ENCODE results near the gene USP26.
"Not testable (repeated sequence)": the region's sequence is repeated elsewhere in the genome, so short reads cannot be mapped to it uniquely, and the experiment has no call there.

The USP26 gene, protein sequence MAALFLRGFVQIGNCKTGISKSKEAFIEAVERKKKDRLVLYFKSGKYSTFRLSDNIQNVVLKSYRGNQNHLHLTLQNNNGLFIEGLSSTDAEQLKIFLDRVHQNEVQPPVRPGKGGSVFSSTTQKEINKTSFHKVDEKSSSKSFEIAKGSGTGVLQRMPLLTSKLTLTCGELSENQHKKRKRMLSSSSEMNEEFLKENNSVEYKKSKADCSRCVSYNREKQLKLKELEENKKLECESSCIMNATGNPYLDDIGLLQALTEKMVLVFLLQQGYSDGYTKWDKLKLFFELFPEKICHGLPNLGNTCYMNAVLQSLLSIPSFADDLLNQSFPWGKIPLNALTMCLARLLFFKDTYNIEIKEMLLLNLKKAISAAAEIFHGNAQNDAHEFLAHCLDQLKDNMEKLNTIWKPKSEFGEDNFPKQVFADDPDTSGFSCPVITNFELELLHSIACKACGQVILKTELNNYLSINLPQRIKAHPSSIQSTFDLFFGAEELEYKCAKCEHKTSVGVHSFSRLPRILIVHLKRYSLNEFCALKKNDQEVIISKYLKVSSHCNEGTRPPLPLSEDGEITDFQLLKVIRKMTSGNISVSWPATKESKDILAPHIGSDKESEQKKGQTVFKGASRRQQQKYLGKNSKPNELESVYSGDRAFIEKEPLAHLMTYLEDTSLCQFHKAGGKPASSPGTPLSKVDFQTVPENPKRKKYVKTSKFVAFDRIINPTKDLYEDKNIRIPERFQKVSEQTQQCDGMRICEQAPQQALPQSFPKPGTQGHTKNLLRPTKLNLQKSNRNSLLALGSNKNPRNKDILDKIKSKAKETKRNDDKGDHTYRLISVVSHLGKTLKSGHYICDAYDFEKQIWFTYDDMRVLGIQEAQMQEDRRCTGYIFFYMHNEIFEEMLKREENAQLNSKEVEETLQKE

DNA sequence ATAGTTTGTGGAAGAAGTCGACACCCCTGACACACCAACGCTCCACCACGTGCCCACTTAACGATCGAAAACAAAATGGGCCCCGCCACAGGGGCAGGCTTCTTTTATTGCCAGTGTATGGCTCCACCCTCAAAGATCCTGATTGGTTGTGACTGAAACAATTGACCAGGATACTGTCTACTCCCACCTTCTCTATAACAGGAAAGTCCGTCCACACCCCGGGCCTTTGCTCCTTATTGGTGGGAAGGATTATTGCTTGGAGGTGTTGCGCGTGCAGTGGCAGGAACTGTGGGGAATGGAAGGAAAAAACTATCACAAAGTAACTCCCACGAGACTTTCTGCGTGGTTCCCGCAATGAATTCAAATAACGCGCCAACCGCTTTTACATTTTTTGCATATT lies at the start of gene USP26:
Gene USP26, minus strand, starts transcription at position 79 of the 400 bp plus-strand sequence. CDS start 68,889 bp downstream, outside the sequence.
- DNase-seq = no peak

DNA sequence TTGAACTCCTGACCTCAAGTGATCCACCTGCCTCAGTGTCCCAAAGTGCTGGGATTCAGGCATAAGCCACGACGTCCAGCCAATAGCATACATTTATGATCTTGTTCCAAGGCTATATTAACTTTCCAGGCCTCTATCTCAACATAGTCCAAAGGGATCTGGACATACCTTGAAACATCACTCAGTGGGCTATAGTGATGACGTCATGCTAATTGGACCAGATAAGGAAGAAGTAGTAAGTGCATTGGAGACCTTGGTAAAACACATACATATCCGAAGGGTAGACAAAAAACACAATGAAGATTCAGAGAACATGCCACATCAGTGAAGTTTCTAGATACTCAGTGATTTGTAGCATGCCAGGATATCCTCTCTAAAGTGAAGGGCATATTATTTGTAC lies 37.4 kb upstream of the USP26 start:
- no peak for DNase-seq

DNA sequence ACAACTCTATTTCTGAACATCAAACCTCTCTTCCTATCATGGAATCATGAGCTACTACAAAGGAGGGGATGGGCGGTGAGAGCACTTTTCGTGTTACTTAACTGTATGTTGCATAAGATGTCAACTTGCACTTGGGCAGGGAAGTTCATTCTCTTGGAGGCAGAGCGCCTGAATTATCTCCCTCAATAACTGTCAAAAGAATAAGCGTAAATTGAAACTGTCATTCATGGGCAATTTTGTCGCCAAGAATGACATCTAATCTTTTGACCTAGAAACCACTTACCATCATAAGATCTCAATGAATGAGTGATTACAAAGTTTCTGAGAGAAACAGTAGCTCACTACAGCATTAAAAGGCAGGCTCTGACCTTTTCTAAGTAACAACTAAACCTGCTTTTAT lies 23.5 kb upstream of the USP26 start:
- DNase-seq = no peak

DNA sequence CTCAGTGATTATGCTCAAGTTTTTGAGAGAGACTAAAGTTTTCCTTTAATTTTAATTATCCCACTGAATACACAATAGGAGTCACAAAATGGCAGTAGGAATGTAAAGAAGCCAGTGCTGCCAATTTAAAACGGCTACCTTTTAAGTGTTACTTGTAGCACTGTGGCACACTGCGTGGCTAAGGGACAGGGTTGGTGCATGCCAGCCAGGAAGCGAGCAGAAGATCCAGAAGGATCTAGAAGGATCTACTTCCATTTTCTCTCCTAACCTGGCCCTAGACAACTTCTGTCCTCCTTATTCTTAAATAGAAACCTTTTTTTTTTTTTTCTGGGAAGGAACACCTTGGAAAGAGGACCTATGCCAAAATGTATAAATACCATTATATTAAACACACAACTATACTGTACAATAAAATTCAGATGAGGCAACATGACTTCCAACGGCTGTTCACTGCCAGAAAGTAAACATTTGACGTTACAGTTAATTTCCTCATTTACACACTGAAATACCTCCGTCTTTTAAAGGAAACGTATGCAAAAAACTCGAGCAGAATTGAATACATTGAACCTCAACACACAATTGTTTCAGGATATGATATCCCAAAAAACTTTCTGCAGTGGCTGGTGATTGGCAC lies 2.7 kb downstream of the USP26 start:
- DNase-seq = no peak

DNA sequence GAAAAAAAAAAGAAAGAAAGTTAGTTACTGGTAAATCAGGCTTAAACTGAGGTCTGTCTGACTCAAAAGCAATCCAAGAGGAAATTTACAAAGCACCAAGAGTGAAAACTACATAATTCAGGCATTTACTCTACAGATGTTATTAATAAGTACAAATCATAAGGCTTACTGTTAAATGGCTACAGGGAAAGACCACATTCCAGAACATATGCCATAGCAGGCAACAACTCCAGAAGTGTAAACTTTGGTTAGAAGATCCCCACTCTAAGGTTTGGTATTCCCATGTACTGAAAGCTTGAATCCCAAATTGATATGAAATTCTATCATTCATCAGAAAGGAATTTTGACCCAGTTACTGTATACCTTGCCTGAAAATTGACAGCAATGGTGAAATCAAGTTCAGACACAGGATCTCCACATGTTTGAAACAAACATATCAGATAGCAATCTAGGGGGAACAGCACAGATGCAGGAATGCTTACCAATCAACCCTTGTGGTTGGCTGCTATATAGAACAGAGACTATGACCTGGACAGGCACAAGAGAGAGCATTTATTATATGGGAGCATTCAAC lies 6.6 kb downstream of the USP26 start:
- DNase-seq = no peak

DNA sequence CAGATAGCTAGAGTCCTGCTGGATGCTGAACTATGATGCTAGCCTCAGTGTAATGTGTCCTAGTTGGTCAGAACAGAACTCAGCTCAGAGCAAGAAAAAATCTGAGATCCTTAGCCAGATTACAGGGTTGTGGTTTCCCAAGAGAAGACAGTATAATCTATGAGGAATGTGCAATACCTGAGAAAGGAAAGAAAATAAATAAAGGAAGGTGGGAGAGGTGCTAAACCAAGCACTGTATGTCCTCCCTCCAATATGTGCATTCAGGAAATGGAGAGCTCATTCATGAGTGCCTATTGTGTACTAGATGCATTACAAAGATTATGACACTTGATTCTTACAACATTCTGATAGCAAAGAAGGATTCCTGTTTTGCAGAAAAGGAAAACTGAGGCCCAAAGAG lies 7.5 kb downstream of the USP26 start:
- no peak for DNase-seq

DNA sequence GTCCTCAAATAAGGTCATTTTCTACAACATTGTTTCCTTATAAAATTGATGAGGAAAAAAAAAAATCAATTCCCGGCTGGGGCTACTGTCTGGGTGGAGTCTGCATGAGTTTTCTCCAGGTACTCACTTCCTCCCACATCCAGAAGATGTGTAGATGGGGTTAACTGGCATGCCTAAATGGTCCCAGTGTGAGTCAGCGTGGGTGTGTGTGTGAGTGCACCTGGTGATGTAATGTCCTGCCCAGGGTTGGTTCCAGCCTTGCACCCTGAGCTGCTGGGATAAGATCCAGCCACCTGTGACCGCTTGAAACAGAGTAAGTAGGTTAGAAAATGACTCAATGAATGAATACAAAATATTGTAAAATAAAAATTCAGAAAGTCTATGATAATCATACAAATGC lies 11.1 kb downstream of the USP26 start:
- DNase-seq = no peak

DNA sequence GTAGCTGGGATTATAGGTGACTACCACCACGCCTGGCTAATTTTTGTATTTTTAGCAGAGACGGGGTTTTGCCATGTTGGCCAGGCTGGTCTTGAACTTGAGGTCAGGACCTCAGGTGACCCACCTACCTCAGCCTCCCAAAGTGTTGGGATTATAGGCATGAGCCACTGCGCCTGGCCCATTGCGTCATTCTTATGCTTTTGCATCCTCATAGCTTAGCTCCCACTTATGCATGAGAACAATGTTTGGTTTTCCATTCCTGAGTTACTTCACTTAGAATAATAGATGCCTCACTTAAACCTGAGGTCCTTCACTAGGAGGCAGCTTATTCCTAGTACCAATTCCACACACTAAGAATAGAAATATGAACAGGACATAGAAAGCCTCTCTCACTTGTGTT lies 11.9 kb downstream of the USP26 start:
- DNase-seq = not testable (repeated sequence)

DNA sequence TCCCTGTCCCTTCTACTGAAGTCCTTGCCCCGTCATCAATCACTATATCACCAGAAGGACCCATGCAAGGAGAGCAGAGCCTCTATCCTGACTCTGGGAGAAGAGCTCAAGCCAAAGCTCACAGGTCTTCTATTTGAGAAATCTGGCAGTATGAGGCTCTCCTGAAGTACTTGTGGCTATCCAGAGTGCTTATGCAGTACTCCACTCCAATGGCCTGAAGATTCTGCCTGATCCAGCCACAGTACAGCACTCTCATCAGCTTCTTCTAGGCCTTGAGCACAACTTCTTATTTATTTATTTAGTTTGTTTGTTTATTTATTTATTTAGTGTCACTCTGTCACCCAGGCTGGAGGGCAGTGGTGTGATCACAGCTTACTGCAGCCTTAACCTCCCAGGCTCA lies 13.0 kb downstream of the USP26 start:
- no peak for DNase-seq

DNA sequence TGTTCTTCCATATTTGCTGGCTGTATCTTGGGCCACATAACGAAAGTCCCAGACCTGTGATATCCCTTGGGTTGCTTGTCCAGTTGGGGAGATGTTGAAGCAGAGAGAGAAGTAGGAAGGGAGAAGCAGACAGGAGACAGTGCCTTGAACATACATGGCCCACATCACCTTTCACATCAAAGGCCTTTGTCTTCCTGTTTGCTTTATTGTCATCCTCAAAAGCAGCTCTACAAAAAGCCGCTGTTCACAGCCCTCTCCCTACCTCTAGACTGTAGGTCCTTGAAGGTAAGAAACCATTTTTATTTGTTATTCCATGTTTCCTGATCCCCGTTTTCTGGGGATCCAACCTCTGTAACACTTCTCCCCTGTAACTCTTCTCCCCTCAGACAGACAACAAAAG lies 14.9 kb downstream of the USP26 start:
- DNase-seq = no peak

DNA sequence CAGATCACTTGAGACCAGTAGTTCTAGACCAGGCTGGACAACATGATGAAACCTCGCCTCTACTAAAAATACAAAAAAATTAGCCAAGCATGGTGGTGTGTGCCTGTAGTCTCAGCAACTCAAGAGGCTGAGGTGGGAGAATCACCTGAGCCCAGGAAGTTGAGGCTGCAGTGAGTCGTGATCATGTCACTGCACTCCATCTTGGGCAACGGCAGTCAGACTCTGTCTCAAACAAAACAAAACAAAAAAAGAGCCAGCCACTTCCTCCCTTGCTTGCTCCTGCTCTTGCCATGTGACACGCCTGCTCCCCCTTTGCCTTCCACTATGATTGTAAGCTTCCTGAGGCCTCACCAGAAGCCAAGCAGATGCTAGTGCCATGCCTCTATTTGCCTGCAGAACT lies 19.1 kb downstream of the USP26 start:
- not testable (repeated sequence) for DNase-seq

DNA sequence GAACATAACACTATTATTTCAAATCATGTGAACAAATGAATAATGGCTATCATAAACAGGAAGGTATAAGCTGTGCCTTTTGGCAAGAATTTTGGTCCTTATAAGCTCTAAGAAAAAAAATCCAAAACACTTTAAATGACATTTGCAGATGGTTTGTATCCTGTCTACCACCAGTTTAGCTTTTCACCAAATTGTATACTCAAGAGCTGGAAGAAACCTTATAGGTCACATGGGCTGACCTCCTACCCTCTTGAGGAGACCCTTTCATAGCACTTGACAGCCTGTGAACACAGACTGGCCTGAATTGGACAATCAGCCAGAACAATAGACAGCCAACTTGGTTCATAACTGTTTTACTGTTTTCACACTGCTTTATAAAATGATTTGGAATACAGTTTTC lies 24.3 kb downstream of the USP26 start:
- DNase-seq = no peak

DNA sequence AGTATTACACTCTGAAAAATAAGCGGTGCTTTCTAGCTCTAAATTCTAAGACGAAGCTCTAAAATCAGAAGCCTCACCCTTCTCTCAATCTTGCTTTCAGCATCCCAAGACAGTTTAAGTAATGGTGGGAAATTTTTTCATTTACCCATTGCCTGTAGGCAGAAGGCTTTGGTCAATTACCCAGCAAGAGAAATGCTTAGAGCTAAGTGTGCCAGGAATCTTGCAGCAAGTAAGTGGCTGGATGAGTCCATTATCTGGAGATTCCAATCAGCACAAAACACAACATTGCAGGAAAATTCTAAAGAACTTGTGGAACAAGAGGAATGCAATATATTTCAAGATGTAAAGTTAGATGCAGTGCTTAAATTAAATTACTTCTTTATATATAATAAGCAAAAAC lies 28.4 kb downstream of the USP26 start:
- no peak for DNase-seq

DNA sequence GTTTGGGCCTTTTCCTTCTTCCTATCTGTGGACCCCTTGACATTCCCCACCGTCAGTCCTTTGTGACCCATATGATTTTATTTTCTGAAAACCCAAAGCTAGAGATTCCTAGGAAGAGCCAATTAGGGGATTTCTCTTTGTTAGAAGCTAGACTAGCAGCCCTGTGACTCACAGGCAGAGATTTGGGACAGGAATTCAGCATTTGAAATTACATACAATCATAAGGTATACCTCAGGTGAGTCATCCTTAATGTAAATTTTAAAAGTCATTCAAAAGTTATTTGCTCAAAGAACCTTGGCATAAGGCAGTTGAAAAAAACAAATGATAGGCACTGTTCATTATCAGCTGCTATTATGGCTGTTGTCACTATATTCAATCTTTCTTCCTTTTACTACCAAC lies 40.6 kb downstream of the USP26 start:
- no peak for DNase-seq

DNA sequence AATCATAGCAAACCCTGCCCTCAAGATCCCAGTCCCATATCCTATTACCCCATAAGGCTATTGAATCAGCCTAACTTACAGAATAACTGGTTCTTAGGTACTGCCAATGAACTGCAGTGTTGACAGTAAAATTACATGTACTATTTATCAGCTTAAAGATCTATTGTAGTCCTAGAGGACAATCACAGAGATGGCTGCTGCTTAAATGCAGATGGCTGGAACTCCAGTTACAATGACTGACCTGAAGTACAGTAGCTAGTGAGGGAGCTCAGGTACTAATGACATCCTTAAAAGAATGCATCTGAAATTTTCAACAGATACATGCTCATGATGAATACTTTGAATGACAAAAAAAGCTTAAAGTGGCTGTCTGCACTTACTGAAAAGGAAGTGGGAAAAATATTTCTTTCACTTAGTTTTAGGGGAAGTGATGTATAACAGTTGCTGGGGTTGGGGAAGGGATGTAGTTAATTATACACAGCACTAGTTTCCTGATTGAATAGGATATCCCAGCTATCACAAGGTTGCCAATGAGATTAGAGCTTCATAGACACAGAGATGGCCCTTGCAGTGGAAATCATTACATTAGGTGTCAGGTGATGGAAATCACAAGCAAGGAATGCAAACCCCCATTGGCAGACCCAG lies 42.0 kb downstream of the USP26 start:
- no peak for DNase-seq

DNA sequence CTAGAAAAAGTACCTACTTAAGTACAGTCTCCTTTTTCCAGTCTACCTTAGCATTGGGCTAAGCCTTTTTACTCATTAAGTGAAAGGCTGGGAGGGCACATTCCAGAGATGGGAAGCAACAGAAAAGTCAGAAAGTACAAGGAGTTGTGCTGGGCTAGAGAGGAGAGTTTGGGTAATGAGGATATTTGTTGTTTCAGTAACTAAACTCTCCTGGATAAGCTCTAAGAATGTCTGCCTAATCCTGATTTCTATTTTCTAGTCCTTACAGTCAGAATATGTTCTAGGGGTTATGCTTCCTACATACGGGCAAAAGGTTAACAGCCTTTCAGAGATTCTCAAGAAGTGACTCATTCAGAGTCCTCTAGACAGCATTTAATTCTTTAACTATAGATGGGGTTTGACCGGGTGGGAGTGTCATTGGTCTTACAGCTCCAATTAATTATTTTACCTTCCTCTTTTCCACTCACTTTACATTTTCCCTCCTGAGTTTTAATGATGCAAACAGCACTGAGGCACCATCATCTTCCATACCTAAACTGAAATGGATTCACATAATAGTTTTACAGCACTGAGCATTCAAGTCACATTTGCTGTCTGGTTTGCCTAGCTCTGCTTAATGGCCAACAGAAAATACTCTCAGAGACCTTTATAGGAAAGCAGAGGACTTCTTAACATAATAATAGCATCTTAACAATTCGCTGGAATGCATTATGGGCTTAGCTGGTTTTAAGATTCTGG lies 42.9 kb downstream of the USP26 start:
- DNase-seq = no peak

DNA sequence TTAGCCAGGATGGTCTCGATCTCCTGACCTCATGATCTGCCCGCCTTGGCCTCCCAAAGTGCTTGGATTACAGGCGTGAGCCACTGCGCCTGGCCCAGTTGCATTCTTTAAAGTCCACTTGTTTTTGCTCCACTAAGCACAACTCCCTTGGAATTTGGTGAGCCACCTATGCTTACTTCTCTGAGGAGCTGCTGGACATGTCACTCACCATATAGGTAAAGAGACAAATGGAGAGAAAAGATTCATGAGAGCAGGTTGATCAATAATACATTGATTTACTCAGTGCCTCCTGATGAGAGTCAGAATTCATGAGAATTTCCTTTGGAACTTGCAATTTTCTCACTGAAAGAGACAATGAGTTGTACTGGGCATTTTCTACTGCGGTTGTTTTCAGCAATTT lies 48.2 kb downstream of the USP26 start:
- no peak for DNase-seq

DNA sequence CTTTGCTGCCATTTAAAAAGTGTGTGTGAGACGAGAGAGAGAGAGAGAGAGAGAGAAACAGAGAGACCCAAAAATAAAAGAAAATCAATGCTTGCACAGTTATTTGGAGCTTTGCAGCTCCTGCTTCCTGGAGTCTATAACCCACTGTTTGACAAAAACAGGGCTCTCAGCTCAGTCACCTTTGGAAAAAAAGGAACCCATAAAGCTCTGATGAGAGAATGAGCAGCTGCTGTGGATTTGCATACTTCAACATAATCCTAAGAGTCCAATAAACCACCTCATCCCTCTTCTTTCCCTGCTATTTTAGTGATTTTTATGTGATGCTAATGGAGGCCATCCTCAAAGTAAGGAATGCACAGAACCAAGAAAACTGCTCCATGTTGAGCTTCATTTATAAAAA lies 50.3 kb downstream of the USP26 start:
- no peak for DNase-seq

DNA sequence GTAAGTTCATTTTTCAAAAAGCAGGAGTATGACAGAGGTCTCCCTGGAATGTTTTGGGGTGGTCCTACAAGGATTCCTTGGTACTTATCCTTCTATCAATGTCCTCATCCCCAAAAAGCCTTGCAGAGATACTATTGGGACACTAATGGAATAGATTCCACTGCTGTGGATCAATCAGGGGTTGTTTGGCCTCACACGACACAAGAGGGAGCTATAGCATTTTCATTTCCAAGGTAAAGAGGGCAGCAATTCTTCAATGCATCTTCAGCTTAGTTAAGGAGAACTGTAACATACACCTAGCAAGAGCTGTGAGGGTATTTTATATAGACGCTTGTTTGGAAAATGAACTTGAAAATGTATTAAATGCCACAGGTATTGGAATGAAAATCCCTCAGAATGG lies 50.9 kb downstream of the USP26 start:
- no peak for DNase-seq

DNA sequence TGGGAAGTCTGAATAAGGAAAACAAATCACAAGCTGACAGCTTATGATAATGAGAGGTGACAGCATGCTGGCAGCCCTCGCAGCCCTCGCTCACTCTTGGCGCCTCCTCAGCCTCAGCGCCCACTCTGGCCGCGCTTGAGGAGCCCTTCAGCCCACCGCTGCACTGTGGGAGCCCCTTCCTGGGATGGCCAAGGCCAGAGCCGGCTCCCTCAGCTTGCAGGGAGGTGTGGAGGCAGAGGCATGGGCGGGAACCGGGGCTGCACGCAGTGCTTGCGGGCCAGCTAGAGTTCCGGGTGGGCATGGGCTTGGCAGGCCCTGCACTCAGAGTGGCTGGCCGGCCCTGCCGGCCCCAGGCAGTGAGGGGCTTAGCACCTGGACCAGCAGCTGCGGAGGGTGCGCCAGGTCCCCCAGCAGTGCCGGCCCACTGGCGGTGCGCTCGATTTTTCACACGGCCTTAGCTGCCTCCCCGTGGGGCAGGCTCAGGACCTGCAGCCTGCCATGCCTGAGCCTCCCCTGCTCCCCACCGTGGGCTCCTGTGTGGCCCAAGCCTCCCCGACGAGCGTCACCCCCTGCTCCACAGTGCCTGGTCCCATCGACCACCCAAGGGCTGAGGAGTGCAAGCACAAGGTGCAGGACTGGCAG lies 52.6 kb downstream of the USP26 start:
- DNase-seq = not testable (repeated sequence)

DNA sequence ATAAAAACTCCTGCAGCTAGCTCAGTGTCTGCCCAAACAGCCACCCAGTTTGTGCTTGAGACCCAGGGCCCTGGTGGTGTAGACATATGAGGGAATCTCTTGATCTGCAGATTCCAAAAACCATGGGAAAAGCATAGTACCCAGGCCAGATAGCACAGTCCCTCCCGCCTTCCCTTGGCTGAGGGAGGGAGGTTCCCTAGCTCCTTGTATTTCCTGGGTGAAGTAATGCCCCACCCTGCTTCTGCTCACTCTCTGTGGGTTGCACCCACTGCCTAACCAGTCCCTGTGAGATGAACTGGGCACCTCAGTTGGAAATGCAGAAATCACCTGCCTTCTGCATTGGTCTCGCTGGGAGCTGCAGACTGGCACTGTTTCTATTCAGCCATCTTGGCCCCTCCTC lies 54.6 kb downstream of the USP26 start:
- DNase-seq = no peak

DNA sequence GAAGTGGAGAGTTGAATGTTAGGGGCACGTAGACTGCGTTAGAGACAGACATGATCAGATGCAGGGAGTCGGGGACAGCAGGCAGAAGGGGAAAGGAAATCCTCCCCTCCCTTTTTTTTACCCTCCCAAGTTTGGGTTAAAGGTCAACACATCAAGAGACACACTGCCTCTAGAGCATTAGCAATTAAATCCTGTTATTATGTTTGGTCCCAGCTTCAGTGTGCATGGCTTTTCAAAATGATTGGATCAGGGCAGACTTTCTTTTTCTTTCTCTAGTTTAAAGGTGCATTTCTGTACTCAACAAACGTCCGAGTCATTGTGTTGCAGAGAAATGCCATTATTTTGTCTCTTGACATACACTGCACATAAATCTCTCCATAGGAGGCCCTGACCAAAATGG lies 63.9 kb downstream of the USP26 start:
- no peak for DNase-seq

Measured in NCI-H69 (cell line).